HPDE6-E6E7 (cell line): ENCODE measurements around the gene TNFRSF13B.
"Not testable (repeated sequence)": the region's sequence is repeated elsewhere in the genome, so short reads cannot be mapped to it uniquely, and the experiment has no call there.

Experiments used
- DNase-seq: peaks from one replicate; pipeline ENCODE4 v3.0.0; 2011; ENCODE audit warnings: missing footprints; ENCODE audit errors: extremely low spot score

The TNFRSF13B gene

DNA sequence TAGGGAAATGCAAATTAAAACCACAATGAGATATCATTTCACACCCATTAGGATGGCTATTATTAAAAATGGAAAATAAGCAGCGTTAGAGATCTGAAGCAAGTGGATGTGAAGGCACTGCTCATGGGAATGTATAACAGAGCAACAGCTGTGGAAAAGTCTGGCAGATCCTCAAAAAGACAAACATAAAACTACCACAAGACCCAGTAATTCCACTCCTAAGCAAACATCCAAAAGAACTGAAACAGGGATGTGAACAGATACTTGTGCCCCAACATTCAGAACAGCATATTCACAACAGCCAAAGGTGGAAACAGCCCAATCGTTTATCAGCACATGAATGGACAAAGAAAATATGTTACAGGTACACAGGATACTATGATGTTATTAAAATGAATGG, 10.9 kb downstream of the TNFRSF13B start:
- not testable (repeated sequence) for DNase-seq

- DNase-seq = not testable (repeated sequence)
Measured at GRCh38 chr17:16955011-16955410, 16.9 kb downstream of the TNFRSF13B start.

GRCh38 chr17:16954521-16954920, 17.4 kb downstream of the TNFRSF13B start:
- no peak for DNase-seq

DNA sequence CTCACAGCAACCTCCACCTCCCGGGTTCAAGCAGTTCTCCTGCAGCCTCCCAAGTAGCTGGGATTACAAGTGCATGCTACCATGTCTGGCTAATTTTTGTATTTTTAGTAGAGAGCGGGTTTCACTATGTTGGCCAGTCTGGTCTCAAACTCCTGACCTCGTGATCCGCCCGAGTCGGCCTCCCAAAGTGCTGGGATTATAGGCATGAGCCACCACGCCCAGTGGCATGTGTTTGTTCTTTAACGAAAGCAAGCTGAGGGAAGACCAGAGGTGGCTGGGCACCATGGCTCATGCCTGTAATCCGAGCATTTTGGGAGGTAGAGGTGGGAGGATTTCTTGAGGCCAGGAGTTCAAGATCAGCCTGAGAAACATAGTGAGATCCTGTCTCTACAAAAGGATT, 18.1 kb downstream of the TNFRSF13B start:
- DNase-seq = no peak

DNA sequence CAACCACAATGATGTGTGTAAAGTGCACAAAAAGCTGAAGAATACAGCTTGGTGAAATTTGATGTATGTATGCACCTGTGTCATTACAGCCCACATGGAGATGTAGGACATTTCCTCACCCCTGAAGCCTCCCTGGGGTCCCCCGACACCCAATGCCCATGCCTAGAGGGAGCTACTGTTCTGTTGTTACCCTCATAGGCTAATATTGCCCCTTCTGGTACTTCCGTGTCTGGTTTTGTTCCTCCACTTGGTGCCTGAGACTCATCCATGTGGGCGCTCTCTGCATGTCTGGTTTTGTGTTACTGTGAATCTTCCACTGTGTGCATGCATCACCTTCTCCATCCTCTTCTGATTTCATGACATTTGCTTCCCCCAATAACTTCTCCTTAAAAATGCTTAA, 18.6 kb downstream of the TNFRSF13B start:
- DNase-seq = no peak

- no peak for DNase-seq
Measured at GRCh38 chr17:16952401-16952800, 19.5 kb downstream of the TNFRSF13B start.

DNA sequence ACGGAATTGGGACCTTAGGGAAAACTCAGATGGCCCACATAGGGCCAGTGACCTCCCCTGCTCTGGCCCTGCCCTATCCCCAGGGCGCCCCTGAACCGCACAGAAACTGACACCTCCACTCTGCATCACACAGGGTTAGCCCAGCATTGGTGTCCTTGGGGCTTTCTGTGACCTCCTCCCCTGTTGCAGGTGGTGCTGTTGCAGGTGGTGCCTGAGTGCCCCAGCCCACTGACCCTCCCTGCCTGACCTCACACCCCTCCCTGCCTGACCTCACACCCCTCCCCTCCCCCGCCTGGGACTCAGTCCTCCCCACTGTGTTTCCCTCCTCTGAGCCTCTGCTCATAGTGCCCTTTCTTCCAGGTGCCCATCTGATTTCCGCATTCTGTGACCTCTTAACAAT, 21.4 kb downstream of the TNFRSF13B start:
- DNase-seq = no peak

DNA sequence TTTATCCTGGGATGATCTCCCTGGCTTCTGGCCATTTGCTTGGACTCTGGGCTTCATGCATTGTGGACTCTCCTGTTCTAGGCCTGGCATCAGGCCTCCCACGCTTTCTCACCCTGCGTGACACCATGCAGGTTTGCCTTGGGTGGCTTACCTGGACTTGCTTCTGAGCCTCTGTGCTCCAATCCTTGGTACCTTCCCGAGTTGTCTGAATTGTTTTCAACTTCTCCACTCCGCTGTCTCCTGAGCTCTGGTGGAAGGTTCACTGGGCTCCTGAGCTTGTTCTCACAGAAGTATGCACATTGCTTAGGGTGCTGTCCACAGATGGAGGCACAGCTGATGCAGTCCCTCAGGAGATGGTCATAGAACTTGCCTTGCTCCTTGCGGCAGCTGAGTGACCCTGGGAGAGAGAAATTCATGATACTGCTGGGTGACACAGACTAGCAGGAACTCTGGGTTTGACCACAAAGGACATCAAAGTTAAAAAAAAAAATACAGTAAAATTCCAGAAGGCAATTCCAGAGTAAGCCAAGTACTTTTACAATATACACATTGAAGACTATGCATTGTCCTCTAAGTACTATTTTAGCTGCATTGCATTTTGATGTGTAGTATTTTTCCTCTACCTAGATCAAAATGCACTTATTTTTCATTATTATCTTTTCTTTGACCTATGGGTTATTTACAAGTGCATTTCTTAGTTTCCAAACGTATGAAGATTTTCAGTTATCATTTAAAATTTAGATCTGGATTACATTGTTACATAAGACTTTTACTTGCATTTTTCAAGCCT, 23.1 kb downstream of the TNFRSF13B start:
- DNase-seq = no peak

DNA sequence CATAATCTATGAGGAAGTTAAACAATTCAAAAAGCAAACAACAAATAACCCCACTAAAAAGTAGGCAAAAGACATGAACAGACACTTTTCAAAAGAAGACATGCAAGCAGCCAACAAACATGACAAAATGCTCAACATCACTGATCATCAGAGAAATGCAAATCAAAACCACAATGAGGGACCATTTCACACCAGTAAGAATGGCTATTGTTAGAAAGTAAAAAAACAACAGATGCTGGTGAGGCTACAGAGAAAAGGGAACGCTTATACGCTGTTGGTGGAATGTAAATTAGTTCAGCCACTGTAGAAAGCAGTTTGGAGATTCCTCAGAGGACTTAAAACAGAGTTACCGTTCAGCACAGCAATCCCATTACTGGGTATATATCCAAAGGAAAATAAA, 24.4 kb downstream of the TNFRSF13B start:
- DNase-seq = no peak

GRCh38 chr17:16945663-16946218, 26.2 kb downstream of the TNFRSF13B start:
- DNase-seq = no peak

DNA sequence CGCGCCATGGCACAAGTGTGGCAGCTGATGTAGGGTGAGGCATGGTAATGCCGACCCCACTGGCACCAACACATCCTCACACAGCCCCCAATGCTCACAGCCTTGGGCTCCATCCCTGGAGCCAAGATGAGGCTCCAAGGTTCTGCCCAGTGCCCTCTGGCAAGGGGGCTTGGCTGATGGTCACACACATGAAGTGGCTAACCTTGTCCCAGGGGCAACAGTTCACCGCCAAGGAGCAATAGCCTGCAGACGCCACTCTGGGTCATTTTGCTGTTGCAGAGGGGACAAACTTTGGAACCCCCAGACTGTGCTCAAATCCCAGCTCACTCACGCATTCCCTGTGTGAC, 26.8 kb downstream of the TNFRSF13B start:
- no peak for DNase-seq

DNA sequence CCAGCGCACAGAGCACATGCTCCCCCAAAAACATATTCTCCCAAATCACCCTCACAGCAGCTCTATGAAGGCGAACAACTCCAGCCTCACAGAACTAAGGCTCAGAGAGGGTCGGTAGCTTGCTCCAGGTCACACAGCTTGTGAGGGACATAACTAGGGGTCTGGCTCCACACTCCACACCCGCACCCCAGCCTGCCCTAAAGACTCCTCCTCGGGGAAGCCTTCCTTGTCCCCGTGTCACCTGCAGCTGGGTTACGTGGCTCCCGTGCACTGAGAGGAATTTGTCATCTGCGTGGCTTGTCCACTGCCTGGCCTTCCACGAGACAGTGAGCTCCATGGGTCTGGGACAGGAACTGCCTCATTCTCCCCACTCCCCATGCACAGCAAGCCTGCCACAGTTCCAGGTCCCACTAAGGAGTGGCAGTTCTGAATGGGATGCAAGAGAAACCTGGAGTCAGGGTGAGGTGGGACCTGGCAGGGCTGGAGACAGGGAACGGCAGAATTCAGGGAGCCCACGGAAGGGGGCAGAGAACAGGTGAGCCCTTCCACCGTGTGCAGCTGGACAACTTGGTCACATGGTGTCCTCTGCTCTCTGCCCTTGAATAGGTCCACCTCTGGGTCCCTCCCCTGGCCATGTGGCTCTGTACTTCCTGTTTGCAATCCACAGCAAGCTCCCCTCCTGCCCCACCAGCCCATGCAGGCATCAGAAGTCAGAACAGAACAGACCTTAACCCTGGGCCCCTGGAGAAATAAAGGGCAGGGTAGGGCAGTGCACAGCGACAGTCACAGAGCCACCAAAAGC, 27.4 kb downstream of the TNFRSF13B start:
- no peak for DNase-seq

- DNase-seq = no peak
Measured at GRCh38 chr17:16943541-16944333, 28.2 kb downstream of the TNFRSF13B start.

DNA sequence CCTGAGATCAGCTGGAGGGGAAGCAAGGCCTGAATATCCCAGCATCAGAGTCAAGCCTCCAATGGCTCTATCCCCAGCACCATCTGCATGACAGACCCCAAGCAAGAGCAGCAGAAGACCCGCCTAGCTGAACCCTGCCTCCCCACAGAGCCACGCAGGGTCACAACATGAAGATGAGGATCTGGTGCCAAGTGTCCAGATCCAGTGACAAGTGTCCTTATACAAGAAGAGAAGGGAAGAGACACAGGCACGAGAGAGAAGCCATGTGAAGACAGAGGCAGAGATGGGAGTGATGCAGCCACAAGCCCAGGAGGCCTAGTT, 28.9 kb downstream of the TNFRSF13B start:
- DNase-seq = no peak

DNA sequence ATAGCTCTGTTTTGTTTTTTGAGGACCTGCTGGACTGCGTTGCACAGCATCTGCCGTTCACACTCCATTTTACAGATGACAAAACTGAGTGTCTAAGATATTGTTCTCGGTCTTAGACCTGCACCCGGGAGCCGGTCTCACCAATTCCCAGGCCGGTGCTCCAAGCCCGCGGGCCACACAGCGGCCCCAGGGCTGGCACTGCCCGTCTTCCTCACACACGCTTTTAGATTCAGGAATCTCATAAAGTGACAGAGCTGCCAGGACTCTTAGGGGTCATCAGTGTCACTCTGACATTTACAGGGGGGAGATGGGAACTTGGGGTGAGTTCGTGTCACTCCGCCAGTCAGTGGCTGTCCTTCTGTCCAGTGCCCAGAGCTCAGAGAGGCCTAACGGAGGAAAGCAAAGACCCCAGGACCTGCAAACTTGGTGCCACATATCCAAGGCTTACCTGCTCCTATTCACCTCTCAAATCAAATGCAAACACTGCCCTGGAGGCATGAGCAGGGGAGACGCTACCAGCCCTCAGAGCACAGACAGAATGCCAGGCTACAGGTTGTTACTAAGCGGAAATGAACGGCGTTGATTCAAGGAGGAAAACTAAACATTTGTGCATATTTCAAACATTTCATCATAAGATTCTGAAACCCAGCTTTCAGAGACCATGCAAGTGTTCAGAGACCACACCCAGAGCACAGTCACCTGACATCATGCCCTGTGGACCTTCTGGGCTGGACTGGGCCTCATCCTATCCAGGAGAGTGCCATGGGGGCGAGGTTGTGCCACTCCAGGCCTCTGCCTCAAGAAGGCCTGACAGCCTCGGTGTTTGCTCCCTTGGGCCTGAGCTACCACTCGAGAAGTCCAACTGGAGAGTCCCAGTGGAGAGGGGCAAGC, 29.5 kb downstream of the TNFRSF13B start:
- no peak for DNase-seq

- no peak for DNase-seq
Measured at GRCh38 chr17:16941072-16942036, 30.6 kb downstream of the TNFRSF13B start.

GRCh38 chr17:16940116-16940881, 31.6 kb downstream of the TNFRSF13B start:
- no peak for DNase-seq

DNA sequence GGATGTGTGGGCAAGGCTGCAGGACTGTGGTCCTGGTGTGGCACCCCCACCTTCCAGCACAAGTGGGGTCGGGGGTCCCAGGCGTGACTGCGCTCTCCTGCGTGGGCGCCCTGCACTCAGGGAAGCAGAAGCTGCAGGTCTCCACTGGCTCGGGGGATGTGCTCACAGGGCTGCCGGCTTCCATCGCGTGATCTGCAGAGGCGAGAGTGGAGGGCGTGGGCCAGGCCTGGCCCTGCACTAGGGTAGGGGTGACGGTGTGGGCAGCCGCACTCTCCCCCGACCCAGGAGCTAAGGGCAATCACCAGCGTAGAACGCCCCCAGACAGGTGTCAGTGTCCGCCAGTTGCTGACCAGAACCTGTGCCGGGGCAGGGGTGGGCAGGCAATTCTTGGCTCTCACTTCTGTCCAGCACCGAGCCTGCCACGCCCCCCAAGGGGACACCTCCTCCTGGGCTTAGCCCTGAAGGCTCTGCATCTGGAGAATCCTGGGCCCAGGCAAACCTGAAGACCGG, 32.3 kb downstream of the TNFRSF13B start:
- no peak for DNase-seq

DNA sequence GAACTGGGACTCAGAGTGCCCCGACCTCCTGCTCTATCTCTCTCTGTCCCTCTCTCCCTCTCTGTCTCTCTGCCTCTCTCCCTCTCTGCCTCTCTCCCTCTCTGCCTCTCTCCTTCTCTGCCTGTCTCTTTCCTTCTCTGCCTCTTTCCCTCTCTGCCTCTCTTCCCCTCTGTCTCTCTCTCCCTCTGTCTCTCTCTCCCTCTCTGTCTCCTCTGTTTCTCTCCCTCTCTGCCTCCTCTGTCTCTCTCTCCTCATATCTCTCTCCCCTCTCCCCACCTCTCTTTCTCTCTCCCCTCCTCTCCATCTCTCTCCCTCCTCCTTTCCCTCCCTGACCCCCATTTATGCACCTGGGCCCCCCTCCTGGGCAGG, 32.7 kb downstream of the TNFRSF13B start:
- no peak for DNase-seq
